A549 treated with AZD9567 at 1 μM for 4 hours (cell line): ENCODE measurements around the gene MTMR11. TPM values are rescaled to one million over a fixed set of nuclear protein-coding genes. Genes with fewer than 3 reads are reported as not detected.

Source experiments
- total RNA-seq: library from RNA; stranded (reverse); fragments of 200-300 nt; extraction: Qiagen RNA extraction; gene quantifications from 5 replicates; pipeline ENCODE4 v1.2.3, GENCODE V29; 2022; ENCODE audit not compliant: insufficient read depth

The MTMR11 gene
- total RNA-seq, result 2.8 to 7.8 TPM (median 6.6 TPM) in 5 replicates

GRCh38 chr1:149936170-149936991 is at the start of gene MTMR11:
Gene MTMR11, minus strand, starts transcription at chr1:149936879. Its CDS starts 232 bp downstream, at chr1:149936647.

GRCh38 chr1:149927563-149928400 is 8.9 kb downstream of the MTMR11 start, which contains the start of gene SF3B4:
Gene SF3B4, minus strand, starts transcription at chr1:149927803. Its CDS starts 44 bp downstream, at chr1:149927759.

DNA sequence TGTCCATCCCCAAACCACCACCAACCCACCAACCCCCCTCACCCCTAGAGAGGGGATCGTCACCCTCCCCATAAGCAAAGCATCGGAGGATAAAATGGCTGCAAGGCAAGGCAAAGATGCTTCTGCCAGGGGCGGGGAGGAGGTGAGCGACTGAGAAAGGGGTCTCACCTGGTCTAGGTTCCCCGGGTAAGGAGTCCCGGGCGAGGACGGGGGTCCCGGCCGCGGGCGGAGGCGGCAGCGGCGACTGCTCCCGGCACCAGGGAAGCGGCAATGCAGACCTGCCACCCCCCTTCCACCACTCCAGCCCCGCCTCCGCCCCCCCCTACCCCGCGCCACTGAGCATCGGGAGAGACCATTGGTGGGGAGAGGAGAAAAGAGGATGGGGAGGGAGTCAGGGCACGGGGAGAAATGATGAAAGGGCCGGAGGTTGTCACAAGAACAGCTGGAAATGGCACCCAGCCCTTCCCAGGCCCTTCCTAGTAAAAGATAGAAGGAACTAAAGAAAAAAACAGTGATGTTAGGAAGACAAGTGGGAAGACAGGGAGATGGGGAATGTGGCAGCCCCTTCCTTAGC is 19.0 kb downstream of the MTMR11 start, which contains the start of gene SV2A:
Gene SV2A (minus strand): TSS at position 274 of the 574 bp plus-strand sequence. CDS start 4,004 bp downstream, outside the sequence.

DNA sequence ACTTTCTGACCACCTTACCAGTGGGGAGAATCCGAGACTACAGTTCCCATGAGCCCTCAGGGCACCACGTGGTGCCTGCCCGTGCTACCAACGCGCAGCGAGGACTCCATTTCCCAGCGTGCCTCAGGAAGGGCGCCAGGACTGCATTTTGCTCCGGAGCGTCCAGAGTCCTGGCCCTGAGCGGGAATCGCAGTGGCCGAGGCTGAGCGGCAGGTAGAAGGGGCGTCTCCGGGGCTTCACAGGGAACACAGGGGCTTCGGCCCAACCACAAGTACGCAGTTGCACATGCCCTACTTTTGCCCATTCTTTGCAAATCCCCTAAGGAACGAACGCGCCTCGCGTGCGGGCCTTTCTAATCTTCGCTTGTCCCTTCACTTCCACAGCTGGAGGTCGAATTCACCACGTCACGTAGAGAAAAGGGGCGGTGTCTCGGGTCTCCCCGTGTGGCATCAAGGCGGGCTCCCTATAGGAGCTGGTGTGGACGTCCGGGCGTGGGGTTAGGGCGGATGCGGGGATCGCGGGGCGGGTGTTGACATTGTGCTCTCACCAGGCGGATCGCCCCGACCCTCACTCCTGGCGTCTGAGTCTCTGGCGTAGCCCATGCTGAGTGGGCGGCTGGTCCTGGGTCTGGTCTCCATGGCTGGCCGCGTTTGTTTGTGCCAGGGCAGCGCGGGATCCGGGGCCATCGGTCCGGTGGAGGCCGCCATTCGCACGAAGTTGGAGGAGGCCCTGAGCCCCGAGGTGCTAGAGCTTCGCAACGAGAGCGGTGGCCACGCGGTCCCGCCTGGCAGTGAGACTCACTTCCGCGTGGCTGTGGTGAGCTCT is 37.0 kb downstream of the MTMR11 start, which contains the start of gene BOLA1:
Gene BOLA1 (plus strand): TSS at position 109 of the 825 bp plus-strand sequence. CDS start 492 bp downstream, at position 601.

Other genes starting within 250 kb of the MTMR11 start
- not detected in 5 replicates for gene FCGR1A, start 154.2 kb downstream of the MTMR11 start, total RNA-seq
- 11.9 to 23.7 TPM (median 21.8 TPM) in 5 replicates for gene BOLA1, start 37.3 kb downstream of the MTMR11 start, total RNA-seq
- gene SV2A, start 19.0 kb downstream of the MTMR11 start, total RNA-seq, result 0.08 to 0.16 TPM (median 0.10 TPM) in 4 of 5 replicates, not detected in the other
- gene SF3B4, start 9.1 kb downstream of the MTMR11 start, total RNA-seq, result 116 to 136 TPM (median 125 TPM) in 5 replicates
- gene OTUD7B, start 73.8 kb upstream of the MTMR11 start, total RNA-seq, result 10.4 to 13.1 TPM (median 11.6 TPM) in 5 replicates
- 15.0 to 18.1 TPM (median 15.7 TPM) in 5 replicates for gene VPS45, start 130.9 kb upstream of the MTMR11 start, total RNA-seq
- gene PLEKHO1, start 213.0 kb upstream of the MTMR11 start, total RNA-seq, result 5.6 to 14.8 TPM (median 6.7 TPM) in 5 replicates